ENCODE data around the gene ELP5. TPM values are rescaled to one million over a fixed set of nuclear protein-coding genes. Genes with fewer than 3 reads are reported as not detected.

Gene ELP5
- total and polyA plus RNA-seq, 10 of the 15 experiments (the other 5 are each of a cell fraction or from before 2014, with no cell fraction given) = 41.1 to 109 (median 77.5) TPM

GRCh38 chr17:7237761-7238419, 14.1 kb upstream of the ELP5 start (continued):
- TF ChIP-seq FOXK2 (IDR thresholded peaks at IDR 0.05) = no peak
- TF ChIP-seq MTA2 (IDR thresholded peaks at IDR 0.05; ENCODE audit: low read depth) = no peak
- TF ChIP-seq NR2C1 (IDR thresholded peaks at IDR 0.05) = 0 out of 2 replicates have a peak, but pooled peaks have one; percentile 17
- peak; percentile 38; the same call in 1 of the 2 replicates for TF ChIP-seq MAX (IDR thresholded peaks at IDR 0.05; ENCODE audit: low read depth, low read length)
- TF ChIP-seq, protein P1, sequence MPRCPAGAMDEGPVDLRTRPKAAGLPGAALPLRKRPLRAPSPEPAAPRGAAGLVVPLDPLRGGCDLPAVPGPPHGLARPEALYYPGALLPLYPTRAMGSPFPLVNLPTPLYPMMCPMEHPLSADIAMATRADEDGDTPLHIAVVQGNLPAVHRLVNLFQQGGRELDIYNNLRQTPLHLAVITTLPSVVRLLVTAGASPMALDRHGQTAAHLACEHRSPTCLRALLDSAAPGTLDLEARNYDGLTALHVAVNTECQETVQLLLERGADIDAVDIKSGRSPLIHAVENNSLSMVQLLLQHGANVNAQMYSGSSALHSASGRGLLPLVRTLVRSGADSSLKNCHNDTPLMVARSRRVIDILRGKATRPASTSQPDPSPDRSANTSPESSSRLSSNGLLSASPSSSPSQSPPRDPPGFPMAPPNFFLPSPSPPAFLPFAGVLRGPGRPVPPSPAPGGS (IDR thresholded peaks at IDR 0.05; ENCODE audit: borderline replicate concordance, insufficient read depth, low read depth, low read length, poor library complexity, severe bottlenecking) = peak; percentile 66
- no peak for TF ChIP-seq CBFB (IDR thresholded peaks at IDR 0.05; ENCODE audit: low read depth)
- TF ChIP-seq HDAC2 (IDR thresholded peaks at IDR 0.05) = no peak
- peak; percentile 55; the same call in 1 of the 2 replicates for TF ChIP-seq POLR2AphosphoS5 (IDR thresholded peaks at IDR 0.05; ENCODE audit: low read length)
- TF ChIP-seq, protein P2, sequence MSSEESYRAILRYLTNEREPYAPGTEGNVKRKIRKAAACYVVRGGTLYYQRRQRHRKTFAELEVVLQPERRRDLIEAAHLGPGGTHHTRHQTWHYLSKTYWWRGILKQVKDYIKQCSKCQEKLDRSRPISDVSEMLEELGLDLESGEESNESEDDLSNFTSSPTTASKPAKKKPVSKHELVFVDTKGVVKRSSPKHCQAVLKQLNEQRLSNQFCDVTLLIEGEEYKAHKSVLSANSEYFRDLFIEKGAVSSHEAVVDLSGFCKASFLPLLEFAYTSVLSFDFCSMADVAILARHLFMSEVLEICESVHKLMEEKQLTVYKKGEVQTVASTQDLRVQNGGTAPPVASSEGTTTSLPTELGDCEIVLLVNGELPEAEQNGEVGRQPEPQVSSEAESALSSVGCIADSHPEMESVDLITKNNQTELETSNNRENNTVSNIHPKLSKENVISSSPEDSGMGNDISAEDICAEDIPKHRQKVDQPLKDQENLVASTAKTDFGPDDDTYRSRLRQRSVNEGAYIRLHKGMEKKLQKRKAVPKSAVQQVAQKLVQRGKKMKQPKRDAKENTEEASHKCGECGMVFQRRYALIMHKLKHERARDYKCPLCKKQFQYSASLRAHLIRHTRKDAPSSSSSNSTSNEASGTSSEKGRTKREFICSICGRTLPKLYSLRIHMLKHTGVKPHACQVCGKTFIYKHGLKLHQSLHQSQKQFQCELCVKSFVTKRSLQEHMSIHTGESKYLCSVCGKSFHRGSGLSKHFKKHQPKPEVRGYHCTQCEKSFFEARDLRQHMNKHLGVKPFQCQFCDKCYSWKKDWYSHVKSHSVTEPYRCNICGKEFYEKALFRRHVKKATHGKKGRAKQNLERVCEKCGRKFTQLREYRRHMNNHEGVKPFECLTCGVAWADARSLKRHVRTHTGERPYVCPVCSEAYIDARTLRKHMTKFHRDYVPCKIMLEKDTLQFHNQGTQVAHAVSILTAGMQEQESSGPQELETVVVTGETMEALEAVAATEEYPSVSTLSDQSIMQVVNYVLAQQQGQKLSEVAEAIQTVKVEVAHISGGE (CRISPR knock-in tag; IDR thresholded peaks at IDR 0.05) = no peak
- peak; percentile 79; the same call in 1 of the 2 replicates for TF ChIP-seq CHD2 (IDR thresholded peaks at IDR 0.05; ENCODE audit: borderline replicate concordance, low read depth, low read length)
- TF ChIP-seq TAF1 (IDR thresholded peaks at IDR 0.05; ENCODE audit: borderline replicate concordance, low read depth, low read length) = no peak
- TF ChIP-seq PML (IDR thresholded peaks at IDR 0.05; ENCODE audit: low read length) = no peak
- TF ChIP-seq EED (IDR thresholded peaks at IDR 0.05; ENCODE audit: low read depth) = no peak
- TF ChIP-seq SMC3 (IDR thresholded peaks at IDR 0.05; ENCODE audit: borderline replicate concordance, low read length) = 0 out of 2 replicates have a peak, but pooled peaks have one; percentile 5
- TF ChIP-seq IKZF2 (IDR thresholded peaks at IDR 0.05) = no peak
- no peak for TF ChIP-seq ZNF274 (IDR thresholded peaks at IDR 0.05; ENCODE audit: insufficient read depth, insufficient read length)
- TF ChIP-seq SIX5 (IDR thresholded peaks at IDR 0.05; ENCODE audit: low read depth, low read length, severe bottlenecking) = no peak
- no peak for TF ChIP-seq STAT1 (conservative IDR thresholded peaks at IDR 0.05)
- TF ChIP-seq SRF (IDR thresholded peaks at IDR 0.05; ENCODE audit: low read depth in 2 of 2, low read length in 2 of 2) = no peak
- no peak for TF ChIP-seq RAD51 (IDR thresholded peaks at IDR 0.05)
- no peak for TF ChIP-seq CREM (IDR thresholded peaks at IDR 0.05; ENCODE audit: low read depth)
- TF ChIP-seq TBL1XR1 (IDR thresholded peaks at IDR 0.05; ENCODE audit: low read depth, low read length) = no peak
- TF ChIP-seq BRCA1 (IDR thresholded peaks at IDR 0.05; ENCODE audit: low read depth, low read length) = no peak
- no peak for TF ChIP-seq E4F1 (IDR thresholded peaks at IDR 0.05; ENCODE audit: borderline replicate concordance, partially characterized antibody)
- no peak for TF ChIP-seq CREB1 (IDR thresholded peaks at IDR 0.05; ENCODE audit: low read depth)
- TF ChIP-seq ZZZ3 (IDR thresholded peaks at IDR 0.05; ENCODE audit: control insufficient read depth, insufficient read length, low read depth) = no peak
